ENCODE results near the gene LYRM4.
"Not testable (repeated sequence)": the region's sequence is repeated elsewhere in the genome, so short reads cannot be mapped to it uniquely, and the experiment has no call there.

LYRM4 gene

DNA sequence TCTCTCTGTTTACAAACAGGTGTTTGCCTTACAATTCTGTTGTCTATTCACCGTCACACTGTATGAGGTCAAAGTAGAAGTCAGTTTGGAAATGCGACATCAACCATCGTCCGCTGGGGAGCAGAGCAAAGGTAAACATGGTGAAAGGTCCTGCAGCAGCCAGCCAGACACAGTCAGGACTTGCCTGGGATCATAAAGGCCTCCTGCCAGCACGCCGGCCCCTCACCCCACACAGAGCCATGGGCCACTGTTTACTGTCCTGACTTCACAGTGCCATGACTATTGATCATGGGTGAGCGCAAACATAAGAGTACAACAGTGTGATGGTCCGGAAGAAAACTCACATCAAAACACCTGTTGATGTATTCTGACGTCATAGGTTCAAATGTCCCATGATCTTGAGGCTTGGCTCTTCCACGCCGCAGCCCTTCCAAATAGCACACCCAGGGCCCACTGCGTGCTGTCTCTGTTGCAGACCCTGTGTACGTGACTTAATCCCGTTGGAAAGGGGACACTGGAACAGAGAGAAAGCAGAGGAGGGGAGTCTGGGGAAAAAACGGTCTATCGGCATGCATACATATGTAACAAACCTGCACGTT, 192.5 kb downstream of the LYRM4 start:
- H3K4me3 ChIP-seq (ENCODE audit: low read depth, low read length) = no peak overlapping the region
- no peak for DNase-seq (ENCODE audit: low read depth, low spot score)
- in situ Hi-C loops (cut with HindIII; ENCODE audit: low sequenced_read_pairs) = no loop called here
- TF ChIP-seq CTCF (IDR thresholded peaks at IDR 0.05; ENCODE audit: low read depth, low read length) = no peak

GRCh38 chr6:5067305-5067704, 193.4 kb downstream of the LYRM4 start:
- no peak for TF ChIP-seq CTCF (IDR thresholded peaks at IDR 0.05; ENCODE audit: low read depth, low read length)
- no peak overlapping the region for H3K4me3 ChIP-seq (ENCODE audit: low read depth, low read length)
- DNase-seq (ENCODE audit: low read depth, low spot score) = no peak
- in situ Hi-C loops (cut with HindIII; ENCODE audit: low sequenced_read_pairs) = no loop called here

DNA sequence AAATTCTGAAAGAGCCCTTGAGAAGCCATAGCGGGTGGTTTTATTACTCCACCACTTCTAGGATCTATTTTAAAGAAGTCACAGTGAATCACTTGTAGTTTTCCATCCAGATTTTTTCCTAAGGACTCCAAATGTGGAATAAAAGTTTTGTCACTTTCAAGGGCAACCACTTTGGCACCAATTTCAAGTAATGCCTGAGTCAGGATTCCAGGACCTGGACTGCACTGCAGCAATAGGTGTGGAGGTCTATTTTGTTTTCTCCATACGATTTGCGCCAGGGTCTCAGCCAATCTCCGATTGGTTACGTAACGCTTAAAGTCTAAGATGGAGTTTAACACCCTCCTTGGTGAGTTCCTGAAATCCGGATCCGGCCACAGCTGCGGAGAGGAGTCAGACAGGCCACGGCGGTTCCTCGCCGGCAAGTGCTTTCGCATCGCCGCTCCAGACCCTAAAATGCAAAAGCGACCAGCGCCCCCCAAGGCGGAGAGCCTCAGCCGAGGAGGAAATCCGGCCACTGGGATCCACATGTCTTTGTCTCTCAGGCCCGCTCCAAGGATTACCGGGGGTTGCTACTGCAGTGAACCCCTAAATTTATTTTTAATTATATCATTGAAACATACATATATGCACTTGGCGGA, 194.2 kb downstream of the LYRM4 start:
- TF ChIP-seq CTCF (IDR thresholded peaks at IDR 0.05; ENCODE audit: low read depth, low read length) = no peak
- DNase-seq (ENCODE audit: low read depth, low spot score) = no peak
- in situ Hi-C loops (cut with HindIII; ENCODE audit: low sequenced_read_pairs) = no loop called here
- H3K4me3 ChIP-seq (ENCODE audit: low read depth, low read length) = no peak overlapping the region

DNA sequence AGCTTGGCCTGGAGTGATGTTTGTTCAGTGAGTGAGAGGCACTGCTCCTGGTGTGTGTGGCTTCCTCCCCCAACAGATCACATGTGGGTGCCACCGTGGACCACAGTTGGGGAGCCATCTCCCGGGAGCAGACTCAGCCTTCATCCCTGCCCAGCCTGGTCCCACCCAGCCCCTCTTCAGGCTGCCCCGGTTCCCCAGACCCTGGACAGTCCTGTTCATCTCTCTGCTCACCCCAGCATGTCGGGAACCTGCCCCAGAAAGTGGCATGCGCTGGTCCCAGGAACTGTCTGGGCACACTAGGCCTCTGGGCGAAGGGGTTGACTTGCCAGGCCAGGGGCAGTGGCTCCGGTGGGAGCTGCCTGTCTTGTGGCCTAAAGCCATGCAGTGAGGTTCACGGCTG, 197.1 kb downstream of the LYRM4 start:
- no peak for DNase-seq (ENCODE audit: low read depth, low spot score)
- no peak for TF ChIP-seq CTCF (IDR thresholded peaks at IDR 0.05; ENCODE audit: low read depth, low read length)
- in situ Hi-C loops (cut with HindIII; ENCODE audit: low sequenced_read_pairs) = no loop called here
- no peak overlapping the region for H3K4me3 ChIP-seq (ENCODE audit: low read depth, low read length)

- DNase-seq (ENCODE audit: low read depth, low spot score) = no peak
- H3K4me3 ChIP-seq (ENCODE audit: low read depth, low read length) = no peak overlapping the region
- no peak for TF ChIP-seq CTCF (IDR thresholded peaks at IDR 0.05; ENCODE audit: low read depth, low read length)
- in situ Hi-C loops (cut with HindIII; ENCODE audit: low sequenced_read_pairs) = no loop called here
Measured at GRCh38 chr6:5061152-5061551, 199.6 kb downstream of the LYRM4 start.

DNA sequence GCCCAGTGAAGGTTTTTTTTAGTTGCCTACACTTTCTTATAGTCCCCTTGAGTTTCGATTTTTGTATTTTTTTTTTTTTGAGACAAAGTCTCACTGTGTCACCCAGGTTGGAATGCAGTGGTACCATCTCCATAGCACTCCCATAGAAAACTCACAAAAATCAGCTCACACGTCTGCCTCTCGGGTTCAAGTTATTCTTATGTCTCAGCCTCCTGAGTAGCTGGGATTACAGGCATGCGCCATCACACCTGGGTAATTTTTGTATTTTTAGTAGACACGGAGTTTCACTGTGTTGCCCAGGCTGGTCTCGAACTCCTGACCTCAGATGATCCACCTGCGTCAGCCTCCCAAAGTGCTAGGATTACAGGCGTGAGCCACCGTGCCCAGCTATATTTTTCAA, 200.3 kb downstream of the LYRM4 start:
- DNase-seq (ENCODE audit: low read depth, low spot score); H3K4me3 ChIP-seq (ENCODE audit: low read depth, low read length); in situ Hi-C loops (cut with HindIII; ENCODE audit: low sequenced_read_pairs): not testable (repeated sequence)

DNA sequence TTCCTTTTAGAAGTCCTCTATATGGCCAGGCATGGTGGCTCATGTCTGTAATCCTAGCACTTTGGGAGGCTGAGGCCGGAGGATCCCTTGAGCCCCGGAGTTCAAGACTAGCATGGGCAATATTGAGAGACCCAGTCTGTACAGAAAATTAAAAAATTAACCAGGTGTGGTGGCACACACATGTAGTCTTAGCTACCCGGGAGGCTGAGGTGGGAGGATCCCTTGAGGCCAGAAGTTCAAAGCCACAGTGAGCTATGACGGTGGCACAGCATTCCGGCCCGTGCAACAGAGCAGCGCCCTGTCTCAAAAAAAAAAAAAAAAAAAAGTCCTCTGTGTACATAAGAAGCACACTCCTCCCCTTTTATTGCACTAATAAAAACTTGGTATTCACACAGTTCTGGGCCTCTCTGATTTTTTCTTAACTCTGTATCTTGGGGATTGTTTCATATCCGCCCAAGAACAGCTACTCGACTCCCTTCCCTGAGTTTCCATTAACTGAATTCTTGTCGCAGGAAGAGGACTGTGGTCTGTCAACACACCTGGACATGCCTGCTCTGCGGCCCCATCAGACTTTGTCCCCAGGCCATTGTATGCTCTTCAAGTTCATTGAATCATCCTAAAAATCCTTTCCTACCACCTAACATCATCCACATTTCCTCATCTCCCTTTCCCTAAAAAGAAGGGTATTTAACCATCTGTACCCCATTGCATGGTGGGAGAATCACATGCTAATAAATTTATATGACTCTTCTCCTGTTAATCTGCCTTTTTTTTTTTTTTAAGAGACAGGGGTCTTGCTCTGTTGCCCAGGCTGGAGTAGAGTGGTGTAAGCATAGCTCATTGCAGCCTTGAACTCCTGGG, 201.5 kb downstream of the LYRM4 start:
- TF ChIP-seq CTCF (IDR thresholded peaks at IDR 0.05; ENCODE audit: low read depth, low read length) = no peak
- no peak for DNase-seq (ENCODE audit: low read depth, low spot score)
- in situ Hi-C loops (cut with HindIII; ENCODE audit: low sequenced_read_pairs) = no loop called here
- no peak overlapping the region for H3K4me3 ChIP-seq (ENCODE audit: low read depth, low read length)

Measured in astrocyte of the spinal cord (primary cell).